SKM-1 treated with dmso at 0.1 percent for 144 hours (cell line): ENCODE results near the gene NTF3.

Experiments
- DNase-seq: peaks from one replicate; lab custom pipeline; 2025; ENCODE audit not compliant: unreplicated experiment; lab: John Stamatoyannopoulos, UW

NTF3 gene

DNA sequence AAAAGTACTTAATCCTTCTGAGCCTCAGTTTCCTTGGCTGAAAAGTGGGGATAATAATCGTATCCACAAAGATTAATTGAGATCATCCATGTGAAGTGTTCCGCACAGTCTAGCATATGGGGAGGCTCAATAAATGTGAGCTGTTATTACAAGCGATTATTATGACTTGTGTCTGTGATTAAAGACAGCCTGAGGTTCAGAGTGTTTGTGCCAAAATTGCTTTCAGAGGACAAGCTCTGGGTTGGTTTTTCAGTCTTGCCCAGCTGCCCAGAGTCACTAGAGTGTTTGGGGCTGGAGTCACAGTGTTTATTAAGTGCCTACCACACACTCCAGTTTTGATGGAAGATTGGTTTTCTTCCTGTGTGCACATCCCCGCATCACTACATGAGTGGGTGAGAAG, 53.5 kb downstream of the NTF3 start:
- no peak for DNase-seq

DNA sequence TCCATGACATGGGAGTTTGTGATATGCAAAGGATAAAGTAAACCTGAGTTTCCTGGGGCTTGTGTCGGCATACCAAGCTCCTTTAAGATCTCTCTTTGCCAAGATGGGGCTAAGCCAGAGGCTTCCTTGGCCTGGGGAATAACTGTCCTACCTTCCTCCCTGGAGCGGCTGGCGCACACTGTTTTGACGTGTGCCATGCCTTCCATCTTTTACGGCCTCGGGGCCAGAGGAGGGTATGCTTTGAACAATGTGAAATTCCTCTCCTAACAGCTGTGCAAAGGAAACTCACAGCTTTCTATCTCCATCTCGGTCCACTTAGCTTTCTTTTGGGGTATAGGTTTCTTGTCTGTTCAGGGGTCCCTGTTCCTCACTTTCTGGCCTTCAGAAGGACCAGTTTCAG, 55.2 kb downstream of the NTF3 start:
- DNase-seq: no peak

DNA sequence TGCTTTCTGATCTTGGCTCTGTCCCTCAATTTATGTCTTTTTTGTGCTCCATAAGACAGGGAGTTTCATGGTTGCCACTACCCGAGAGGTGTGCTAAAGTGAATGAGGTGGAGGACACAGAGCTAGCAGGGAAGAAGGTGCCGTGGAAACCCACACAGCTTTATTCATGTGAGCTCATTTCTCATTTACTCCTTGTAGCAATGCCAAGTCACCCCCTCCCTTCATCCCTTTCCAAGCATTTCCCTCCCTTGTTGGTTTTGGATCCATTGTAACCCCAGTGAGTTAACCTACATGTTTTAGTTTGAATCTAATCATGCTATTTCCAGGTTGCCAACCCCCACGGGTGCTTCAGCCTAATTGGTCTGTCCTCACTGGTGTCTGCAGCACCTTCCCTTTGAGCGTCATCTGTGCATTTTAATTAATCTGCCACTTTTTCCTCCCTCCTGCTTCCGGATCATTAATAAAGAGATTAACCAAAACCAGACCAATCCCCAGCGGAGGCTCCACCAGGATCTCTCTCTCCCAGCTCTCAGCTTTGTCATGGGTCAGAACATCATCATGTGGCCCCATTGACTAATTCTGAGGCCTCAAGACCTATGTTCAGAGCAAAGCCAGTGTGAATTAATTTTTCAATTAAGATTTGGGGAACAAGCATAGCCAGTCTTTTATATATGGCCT, 56.2 kb downstream of the NTF3 start:
- no peak for DNase-seq

DNA sequence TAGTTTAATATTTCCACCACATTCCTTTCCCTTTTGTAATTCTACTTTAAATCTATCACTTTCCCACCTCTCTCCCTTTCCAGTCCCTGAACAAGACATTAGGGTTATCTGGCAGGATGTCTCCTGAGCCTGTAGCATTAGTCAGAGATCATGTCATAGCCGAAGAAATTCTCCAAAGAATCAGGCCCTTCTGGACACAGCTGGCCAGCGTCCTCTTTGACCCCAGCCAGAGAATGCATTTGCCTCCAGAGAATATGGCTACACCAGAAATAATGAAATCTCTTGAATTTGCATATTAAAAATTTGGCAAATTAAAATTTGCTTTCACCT, 56.7 kb downstream of the NTF3 start:
- DNase-seq: no peak

DNA sequence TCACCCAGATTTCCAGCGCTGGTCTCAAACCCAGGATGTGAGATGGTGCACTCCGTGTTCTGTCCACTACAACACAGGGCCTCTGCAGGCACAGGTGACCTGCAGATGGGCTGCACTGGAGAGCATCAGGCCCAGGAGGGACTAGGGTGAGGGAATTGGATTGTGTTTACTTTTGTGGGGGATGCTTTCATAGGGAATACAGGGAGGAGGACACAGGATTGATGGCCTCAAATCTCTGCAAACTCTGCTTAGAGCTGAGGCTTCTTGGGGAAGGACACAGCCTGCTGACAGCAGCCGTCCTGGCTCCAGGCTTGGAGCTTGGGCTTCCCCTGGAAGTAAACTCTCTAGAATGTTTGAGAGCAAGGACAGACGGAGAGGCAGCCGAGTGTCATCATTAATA, 57.1 kb downstream of the NTF3 start:
- no peak for DNase-seq

DNA sequence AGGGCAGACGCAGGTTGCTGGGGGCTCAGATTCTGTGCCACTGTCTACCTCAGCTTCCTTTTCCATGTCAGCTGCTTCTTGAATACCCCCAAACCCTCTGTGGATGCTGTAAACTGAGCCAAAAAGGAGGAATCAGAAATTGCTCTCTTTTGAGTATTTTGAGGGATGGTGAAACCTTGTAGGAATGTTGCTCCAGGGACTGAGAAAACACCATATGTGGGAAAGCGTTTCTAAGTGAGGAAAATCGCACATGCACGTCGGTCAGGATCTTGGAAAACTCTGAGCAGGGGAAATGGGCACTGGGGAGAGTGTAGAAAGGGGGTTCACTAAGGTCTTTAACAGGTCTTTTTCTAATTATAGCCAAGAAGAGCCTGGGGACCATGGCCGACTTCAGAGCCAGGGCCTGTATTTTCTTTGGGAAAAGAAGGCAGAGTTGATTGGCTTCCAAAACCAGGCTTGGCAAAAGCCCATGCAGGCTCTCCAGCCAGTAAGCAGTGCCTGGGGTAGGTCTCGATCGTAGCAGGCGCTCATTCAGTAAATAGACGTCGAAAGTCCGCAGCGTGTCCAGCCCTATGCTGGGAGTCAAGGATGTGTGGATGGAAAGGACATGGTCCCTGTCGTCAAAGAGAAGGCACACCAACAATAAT, 58.0 kb downstream of the NTF3 start:
- DNase-seq: no peak

DNA sequence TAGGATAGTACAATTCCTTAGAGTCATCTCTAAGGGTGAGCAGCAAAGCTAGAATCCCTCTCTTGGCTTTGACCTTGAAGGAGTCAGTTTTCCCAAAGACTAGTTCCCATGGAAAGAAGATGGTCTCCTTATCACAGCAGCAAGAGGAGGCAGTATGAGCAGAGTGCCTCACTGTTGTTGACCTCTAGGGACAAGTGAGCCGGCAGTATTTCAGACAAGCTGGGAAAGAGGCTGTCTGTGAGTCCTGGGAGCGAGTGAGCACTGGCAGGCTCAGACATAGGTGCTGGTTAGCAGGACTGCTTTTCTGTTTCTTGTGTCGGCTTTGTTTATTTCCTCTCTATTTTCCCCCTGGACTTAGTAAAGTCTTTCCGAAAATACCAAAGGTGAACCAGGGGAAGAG, 60.7 kb downstream of the NTF3 start:
- DNase-seq: no peak

DNA sequence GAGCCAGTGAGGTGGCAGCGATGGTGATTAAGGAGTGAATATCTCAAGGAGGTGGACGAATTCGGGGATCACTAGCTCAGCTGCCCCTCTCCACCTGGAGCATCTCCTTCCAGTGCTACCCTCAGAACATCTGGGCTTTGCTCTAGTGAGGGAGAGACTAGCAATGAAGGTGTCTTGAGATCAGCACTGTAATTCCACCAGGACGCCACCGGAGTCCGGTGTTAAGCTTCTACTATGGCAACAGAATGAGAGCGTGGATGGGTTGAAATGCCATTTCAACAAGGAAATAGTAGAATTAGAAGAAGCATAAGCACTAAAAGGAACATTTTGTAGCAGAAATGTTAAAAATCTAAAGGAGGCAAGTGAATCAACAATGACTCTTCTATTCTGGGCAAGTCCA, 61.1 kb downstream of the NTF3 start:
- DNase-seq: no peak

DNA sequence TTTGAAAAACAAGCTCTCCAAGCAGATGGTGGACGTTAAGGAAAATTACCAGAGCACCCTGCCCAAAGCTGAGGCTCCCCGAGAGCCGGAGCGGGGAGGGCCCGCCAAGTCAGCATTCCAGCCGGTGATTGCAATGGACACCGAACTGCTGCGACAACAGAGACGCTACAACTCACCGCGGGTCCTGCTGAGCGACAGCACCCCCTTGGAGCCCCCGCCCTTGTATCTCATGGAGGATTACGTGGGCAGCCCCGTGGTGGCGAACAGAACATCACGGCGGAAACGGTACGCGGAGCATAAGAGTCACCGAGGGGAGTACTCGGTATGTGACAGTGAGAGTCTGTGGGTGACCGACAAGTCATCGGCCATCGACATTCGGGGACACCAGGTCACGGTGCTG, 62.4 kb downstream of the NTF3 start:
- no peak for DNase-seq

DNA sequence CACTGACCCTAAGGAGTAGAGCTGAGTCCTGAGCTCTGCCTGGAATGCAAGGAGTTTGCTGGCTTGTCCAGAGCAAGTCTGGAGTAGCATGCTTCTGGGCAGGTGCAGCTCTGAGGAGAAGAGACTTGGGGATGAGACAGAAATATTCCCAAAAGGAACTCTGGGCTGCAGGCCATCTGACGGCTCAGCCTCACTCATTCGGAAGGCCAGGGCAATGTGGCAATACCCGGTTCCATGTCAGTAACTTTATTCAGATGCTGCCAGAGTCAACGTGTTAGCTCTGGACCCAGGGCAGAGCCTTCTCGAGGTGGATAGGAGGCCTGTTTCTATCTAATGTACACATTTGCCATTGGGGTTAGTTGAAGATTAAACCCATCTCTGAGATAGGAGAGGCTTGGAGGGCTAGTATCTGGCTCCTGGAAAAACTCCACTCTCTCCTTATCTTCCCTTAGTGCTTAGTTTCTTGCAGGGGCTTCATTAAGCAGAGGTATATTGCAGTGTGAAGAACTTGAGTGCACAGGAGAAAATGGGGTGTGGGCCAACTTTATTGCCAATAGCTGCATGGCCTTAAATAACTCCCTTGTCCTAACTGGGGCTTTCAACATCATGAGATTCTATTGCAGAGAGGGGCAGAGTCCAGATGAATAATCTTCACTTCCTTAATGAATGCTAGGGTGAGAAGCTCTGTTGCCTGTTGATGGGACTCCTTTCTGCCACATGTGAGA, 65.6 kb downstream of the NTF3 start:
- no peak for DNase-seq

DNA sequence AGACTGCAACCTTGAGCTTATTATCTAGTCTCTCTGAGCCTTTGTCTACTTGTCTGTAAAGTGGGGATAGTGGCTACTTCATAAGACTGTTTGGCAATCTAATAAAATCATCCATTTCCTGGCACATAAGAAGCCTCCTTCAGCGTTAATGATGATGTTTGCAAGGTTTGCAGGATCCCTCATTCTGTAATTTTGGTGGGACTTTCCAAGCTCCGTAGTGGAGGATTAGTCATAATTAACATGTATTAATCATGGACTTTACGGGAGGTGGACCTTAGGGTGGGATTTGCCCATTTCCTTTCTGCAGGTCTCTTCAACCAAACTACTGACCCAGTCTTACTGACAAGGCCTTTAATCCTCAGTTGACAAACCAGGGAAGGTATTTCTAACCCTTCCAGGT, 66.2 kb downstream of the NTF3 start:
- DNase-seq: no peak

DNA sequence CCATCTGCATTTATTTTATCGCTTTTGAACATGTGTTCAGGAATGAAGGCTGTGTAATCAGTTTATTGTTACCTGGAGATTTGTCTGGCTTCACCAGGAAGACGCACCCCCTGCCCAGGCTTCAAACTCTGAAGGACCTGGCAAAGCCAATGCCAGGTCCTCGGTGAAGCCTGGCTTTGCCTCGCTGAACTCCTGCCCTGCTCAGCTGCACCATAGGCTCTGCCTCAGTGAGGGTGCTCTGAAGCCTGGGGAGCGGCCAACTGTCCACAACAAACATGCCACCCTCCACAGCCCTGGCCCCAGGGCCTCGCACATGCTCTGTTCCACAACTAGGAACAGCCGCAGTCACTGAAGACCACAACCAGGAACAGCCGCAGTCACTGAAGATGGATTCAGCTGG, 66.9 kb downstream of the NTF3 start:
- DNase-seq: no peak

DNA sequence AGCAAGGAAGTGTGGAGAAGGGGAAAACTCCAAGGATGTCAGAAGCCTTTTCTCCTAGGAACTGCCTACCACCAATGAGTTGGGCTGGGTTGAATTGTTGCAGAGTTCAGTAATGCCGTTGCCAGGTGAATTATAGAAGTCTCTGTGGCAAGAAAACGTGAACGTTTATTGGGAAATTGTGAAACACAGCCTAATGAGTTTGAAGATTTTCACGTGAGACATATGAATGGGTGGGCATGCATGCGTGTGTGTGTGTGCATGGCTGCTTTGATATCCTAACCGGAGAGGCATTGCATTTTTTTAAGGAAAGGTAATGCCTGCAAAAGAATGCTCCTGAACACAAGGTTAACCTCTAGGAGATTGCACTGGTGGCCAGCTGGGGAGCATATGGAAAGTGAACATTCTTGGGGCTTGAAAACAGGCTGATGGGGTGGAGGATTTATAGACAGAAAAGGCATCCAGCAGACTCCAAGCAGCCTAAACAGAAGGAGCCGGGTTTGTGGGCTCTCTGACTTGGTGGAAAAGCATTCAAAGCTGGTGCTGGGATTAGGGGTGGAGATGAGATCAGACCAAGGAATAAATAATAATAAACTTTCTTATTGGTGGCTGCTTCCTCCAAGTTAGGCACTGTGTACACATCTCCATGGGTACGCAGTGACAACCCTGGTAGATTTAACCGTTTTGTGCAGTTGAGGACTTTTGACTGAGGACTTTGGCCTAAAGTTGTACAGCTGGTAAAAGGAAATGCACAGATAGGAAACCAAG, 67.8 kb downstream of the NTF3 start:
- DNase-seq: no peak

DNA sequence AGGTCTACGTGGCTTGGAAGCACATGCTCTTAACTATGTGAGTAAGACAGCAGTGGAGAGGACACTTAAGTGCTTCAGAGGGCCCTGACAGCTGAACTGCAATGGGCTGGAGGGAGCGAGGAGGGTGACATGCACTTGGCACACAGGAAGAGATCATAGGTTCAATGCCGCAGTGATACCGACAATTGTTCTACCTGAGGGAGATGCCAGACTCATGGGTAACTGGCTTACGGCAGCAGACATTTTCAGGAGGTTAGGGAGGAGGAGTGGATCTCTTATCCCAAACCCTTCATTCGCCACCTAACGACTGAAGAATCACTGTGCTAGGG, 68.4 kb downstream of the NTF3 start:
- no peak for DNase-seq

DNA sequence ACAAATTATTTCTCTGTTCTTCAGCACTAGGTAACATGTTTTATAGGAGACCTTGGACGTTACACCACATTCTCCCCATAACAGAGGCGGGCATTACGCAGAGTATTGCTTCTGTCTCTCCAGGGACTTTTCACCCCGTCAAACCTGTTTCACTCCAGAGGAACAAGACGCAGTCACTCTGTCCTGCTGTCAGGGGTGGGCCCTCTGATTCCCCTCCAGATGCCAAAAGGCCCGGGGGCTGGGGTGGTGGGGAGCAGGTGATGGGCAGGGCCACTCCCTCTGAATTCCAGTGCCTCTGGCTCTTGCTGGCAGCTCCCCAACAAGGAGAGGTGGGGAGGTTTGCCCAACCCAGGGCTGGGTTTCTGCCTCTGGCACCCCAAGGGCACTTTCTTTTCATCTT, 71.9 kb downstream of the NTF3 start:
- DNase-seq: no peak

DNA sequence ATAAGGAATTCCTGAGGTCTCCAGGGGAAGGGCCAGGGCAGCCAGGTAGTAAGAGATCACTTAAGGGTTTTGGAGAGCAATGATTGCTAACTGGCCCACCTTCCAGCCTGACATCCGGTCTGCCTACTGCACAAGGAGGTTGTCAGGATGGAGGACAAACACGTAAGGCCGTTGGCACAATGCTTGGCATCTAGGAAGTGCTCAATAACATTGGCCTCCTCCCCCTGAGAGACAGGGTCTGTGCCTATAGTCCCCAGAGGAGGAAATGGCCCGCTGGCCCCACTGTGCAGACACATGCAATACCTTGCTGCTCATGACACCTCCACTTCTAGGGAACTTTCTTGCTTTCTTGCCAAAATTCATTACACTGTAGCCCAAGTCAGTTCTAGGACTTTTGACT, 73.2 kb downstream of the NTF3 start:
- no peak for DNase-seq

DNA sequence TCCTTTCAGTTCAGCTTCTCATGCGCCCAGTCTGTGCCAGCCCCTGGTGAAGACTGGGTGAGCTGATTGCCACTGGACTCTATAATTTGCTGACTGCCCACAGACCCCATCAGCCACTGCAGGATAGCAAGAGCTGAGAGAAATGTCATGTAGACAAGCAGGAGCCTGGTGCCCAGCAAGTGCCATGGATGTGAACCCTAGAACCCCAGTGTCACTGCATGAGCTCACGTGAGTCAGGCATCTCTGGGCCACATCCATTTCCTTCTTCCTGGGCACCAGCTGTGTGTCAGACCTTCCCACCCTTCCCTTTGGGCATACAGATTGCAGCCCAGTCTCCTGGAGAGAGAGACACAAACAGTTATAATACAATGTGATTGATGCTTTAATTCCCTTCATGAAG, 73.8 kb downstream of the NTF3 start:
- no peak for DNase-seq

DNA sequence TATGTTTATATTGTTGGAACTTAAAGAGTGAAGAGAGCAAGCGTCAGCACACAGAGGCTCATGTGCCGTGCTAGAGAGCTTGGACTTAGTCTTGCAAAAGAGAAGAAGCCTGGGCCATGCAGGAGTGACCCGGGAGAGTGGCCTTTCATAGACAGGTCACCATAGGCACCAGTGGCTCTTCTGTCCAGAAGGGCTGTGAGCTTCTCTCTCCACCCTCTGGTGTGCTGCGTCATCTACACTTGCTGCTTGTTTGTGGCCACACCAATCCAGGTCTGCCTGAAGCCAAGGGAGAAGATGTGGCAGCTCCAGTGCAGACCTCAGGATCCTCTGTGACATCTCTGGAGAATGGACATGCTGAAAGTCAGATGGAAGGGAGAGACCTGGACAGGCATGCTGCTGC, 74.4 kb downstream of the NTF3 start:
- DNase-seq: no peak

DNA sequence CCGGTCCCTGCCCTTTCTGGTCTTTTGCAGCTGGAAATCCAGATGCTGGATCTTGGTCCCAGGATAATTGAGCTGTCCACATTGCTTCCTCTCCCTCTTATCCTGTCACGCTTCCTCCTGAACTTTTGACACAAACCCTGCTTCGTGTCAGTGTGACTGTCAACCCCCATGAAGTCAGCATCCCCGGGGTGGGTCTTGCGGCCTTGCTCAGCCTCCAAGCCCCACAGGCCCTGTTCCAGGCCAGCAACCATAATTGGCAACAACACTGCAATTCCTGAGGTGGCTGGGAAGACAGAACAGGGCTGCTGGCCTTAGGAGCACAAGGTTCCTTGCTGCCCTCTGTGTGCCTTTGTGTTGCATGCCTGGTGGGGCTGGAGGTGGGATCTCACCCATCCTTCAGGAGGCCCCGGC, 74.9 kb downstream of the NTF3 start:
- no peak for DNase-seq

DNA sequence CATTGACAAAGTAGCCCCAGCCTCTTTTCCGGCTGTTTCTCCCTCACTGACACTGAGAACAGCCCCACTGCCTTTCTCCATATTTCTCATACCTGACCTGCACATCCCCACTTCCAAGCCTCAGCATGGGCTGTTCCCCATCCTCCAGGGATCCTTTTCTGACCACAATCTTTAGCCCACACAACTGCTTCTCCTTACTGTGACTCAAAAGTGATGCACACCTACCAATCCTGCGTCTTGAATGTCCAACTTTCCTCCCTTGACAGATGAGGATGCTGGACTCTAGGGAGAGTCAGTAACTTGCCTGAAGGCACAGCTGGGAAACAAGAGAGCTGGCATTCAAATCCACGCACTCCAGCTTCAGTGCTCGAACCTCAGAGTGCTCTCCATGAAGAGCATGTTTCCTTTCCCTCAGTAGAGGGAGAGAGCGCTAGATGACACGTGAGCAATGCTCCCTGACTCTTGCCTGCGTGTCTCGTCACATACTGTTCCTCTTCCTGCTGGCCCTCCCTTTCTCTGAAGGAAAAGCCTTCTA, 75.6 kb downstream of the NTF3 start:
- DNase-seq: no peak

DNA sequence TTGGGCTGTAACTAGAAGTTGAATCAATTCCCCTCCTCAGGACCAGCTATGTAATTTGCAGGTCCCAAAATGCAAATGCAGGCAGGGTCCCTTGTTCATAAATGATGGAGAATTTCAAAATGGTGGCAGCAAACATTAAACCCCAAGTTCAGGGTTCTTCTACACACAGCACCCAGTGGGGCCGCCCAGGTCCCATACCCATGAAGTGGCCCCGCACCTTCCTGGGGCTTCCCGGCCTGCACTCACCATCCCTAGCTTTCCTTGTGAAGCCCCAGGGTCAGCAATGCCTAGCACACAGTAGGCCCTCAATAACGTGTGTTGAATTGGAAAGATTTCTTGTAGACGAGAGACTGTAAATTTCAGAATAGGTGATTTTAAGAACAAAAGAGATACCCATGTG, 76.0 kb downstream of the NTF3 start:
- no peak for DNase-seq

DNA sequence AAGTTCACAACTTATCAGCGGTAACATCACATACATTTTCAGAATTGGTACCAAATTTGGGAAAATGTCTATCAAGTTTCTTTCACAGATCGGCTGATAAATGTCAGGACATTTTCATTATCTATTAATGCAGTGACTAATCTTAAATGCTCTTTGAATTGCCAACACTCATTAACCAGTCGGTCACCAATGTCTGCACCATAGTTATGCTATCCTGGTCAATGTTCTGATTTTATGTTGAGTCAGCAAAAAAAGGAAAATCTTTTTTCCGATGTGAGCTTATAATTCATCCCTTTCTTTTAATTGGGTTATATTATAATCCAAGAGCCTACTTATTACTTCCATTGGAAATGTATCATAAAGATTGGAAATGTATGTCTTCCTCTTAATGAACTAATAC, 77.2 kb downstream of the NTF3 start:
- no peak for DNase-seq
